Keratinocyte (primary cell): ENCODE measurements around the gene KCNC4.

Source experiments
- EZH2 ChIP-seq: IDR thresholded peaks from one replicate; pipeline ENCODE4 v1.6.1; 2012; ENCODE audit warnings: inconsistent platforms, mild to moderate bottlenecking, low read length, moderate library complexity
- TF ChIP-seq, protein P1 (sequence below), 3 experiments: IDR thresholded peaks in 1 of 3; conservative IDR thresholded peaks in 1 of 3; optimal IDR thresholded peaks in 1 of 3; 2 replicates in 2 of 3; 3 replicates in 1 of 3; pipeline versions ENCODE3 to v1.5.1; 2011; ENCODE audit warnings: low read length in 3 of 3, mild to moderate bottlenecking in 3 of 3, moderate library complexity in 2 of 3, control low read depth in 1 of 3, inconsistent platforms in 1 of 3; ENCODE audit not compliant: insufficient read depth in 2 of 3; ENCODE audit errors: extremely low read depth in 1 of 3

DNA sequence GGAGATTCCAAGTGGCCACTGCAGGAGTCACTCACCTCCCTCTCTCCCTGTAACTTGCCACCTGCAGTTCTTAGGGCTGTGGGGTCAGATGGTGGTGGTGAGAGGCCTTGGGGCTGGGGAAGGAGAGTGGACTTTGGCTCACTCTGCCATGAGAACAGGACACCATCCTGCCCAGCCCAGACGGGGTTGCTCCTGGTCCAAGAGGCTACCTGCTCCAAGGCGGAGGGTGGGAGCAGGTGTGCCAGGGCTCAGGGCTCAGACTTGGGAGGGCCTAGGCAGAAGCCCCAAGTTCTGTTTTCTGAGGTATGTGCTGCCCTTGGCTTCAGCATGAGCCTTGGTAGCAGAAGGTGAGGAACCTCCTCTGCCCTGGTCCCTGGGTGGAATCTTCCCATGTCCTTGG is 11.4 kb upstream of the KCNC4 start:
- TF ChIP-seq, protein P1, sequence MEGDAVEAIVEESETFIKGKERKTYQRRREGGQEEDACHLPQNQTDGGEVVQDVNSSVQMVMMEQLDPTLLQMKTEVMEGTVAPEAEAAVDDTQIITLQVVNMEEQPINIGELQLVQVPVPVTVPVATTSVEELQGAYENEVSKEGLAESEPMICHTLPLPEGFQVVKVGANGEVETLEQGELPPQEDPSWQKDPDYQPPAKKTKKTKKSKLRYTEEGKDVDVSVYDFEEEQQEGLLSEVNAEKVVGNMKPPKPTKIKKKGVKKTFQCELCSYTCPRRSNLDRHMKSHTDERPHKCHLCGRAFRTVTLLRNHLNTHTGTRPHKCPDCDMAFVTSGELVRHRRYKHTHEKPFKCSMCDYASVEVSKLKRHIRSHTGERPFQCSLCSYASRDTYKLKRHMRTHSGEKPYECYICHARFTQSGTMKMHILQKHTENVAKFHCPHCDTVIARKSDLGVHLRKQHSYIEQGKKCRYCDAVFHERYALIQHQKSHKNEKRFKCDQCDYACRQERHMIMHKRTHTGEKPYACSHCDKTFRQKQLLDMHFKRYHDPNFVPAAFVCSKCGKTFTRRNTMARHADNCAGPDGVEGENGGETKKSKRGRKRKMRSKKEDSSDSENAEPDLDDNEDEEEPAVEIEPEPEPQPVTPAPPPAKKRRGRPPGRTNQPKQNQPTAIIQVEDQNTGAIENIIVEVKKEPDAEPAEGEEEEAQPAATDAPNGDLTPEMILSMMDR (optimal IDR thresholded peaks at IDR 0.05 in 1 of 3, IDR thresholded peaks at IDR 0.05 in 1 of 3, conservative IDR thresholded peaks at IDR 0.05 in 1 of 3; ENCODE audit: extremely low read depth in 1 of 3, insufficient read depth in 2 of 3, low read length in 3 of 3) = no peak
- TF ChIP-seq EZH2 = no peak
